Measurements from ENCODE around the gene ALPI.

The ALPI gene

GRCh38 chr2:232503809-232504323 lies 47.9 kb downstream of the ALPI start:
- no peak overlapping the region for H3K27ac Mint-ChIP-seq
- DNase-seq (no peak), ATAC-seq (replicated peaks) (no peak)
- no peaks in the 10 kb centered on the region for H3K36me3 Mint-ChIP-seq (ENCODE audit: insufficient read depth)
- H3K9me3 Mint-ChIP-seq = no peaks in the 10 kb centered on the region
- peak overlapping the region; percentile 25 to 66 for H3K4me3 Mint-ChIP-seq
- H3K4me1 Mint-ChIP-seq (ENCODE audit: low read depth in 2 of 2) = peaks cover 4% of the 10 kb centered on the region in 2 donors
- peaks cover 52 to 98% of the 10 kb centered on the region in 2 donors for H3K27me3 Mint-ChIP-seq

- no peaks in the 10 kb centered on the region for H3K36me3 Mint-ChIP-seq (ENCODE audit: insufficient read depth)
- peaks cover 4% of the 10 kb centered on the region in 2 donors for H3K4me1 Mint-ChIP-seq (ENCODE audit: low read depth in 2 of 2)
- H3K4me3 Mint-ChIP-seq = no peak overlapping the region
- H3K27me3 Mint-ChIP-seq = peaks cover 54 to 96% of the 10 kb centered on the region in 2 donors
- no peak for ATAC-seq (replicated peaks)
- no peak for DNase-seq
- no peak overlapping the region for H3K27ac Mint-ChIP-seq
- H3K9me3 Mint-ChIP-seq = no peaks in the 10 kb centered on the region
These were observed 48.5 kb downstream of the ALPI start for GRCh38 chr2:232504438-232504837.

- H3K36me3 Mint-ChIP-seq (ENCODE audit: insufficient read depth) = no peaks in the 10 kb centered on the region
- peaks cover 4% of the 10 kb centered on the region in 2 donors for H3K4me1 Mint-ChIP-seq (ENCODE audit: low read depth in 2 of 2)
- H3K9me3 Mint-ChIP-seq = no peaks in the 10 kb centered on the region
- no peak for DNase-seq
- ATAC-seq (replicated peaks) = no peak
- peaks cover 39 to 82% of the 10 kb centered on the region in 2 donors for H3K27me3 Mint-ChIP-seq
- H3K27ac Mint-ChIP-seq = no peak overlapping the region
- no peak overlapping the region for H3K4me3 Mint-ChIP-seq
These were observed 49.9 kb downstream of the ALPI start for GRCh38 chr2:232505856-232506255.

- H3K4me1 Mint-ChIP-seq (ENCODE audit: low read depth in 2 of 2) = peaks cover 4% of the 10 kb centered on the region in 2 donors
- DNase-seq = no peak
- no peak for ATAC-seq (replicated peaks)
- no peak overlapping the region for H3K27ac Mint-ChIP-seq
- H3K9me3 Mint-ChIP-seq = no peaks in the 10 kb centered on the region
- H3K4me3 Mint-ChIP-seq = no peak overlapping the region
- H3K36me3 Mint-ChIP-seq (ENCODE audit: insufficient read depth) = no peaks in the 10 kb centered on the region
- H3K27me3 Mint-ChIP-seq = peaks cover 37 to 75% of the 10 kb centered on the region in 2 donors
These were observed 50.8 kb downstream of the ALPI start for GRCh38 chr2:232506709-232507108.

- Mint-ChIP-seq H3K27me3 (peaks cover 34 to 77% of the 10 kb centered on the region in 2 donors), H3K4me1 (ENCODE audit: low read depth in 2 of 2) (peaks cover 0 to 3% of the 10 kb centered on the region in 2 donors), H3K9me3 (no peaks in the 10 kb centered on the region), H3K36me3 (ENCODE audit: insufficient read depth) (no peaks in the 10 kb centered on the region), H3K27ac (no peak overlapping the region), H3K4me3 (no peak overlapping the region)
- DNase-seq = no peak
- ATAC-seq (replicated peaks) = no peak
These were observed 52.3 kb downstream of the ALPI start for GRCh38 chr2:232508251-232508650.
